ENCODE measurements around the gene ASCC2. TPM values are rescaled to one million over a fixed set of nuclear protein-coding genes. Genes with fewer than 3 reads are reported as not detected.
A peak's percentile ranks its signal among the peaks of the same experiment; 100 is the strongest.

The ASCC2 gene
- total RNA-seq, 1 donor from 2014 or later, result 58.2 TPM

GRCh38 chr22:29786031-29786430 lies 52.0 kb downstream of the ASCC2 start:
- no peak overlapping the region for H3K27ac Mint-ChIP-seq

GRCh38 chr22:29784451-29785361 lies 53.4 kb downstream of the ASCC2 start:
- Mint-ChIP-seq H3K4me3 (no peak overlapping the region), H3K27ac (no peak overlapping the region), H3K9me3 (no peaks in the 10 kb centered on the region), H3K36me3 (peaks cover 21% of the 10 kb centered on the region), H3K4me1 (peaks cover 15% of the 10 kb centered on the region), H3K27me3 (ENCODE audit: low read depth) (no peaks in the 10 kb centered on the region)
- no peak for TF ChIP-seq CTCF (IDR thresholded peaks at IDR 0.05; ENCODE audit: unreplicated experiment)
- DNase-seq (ENCODE audit: low spot score in 2 of 2, unreplicated experiment in 2 of 2), result no peak

More at GRCh38 chr22:29786031-29786430, 52.0 kb downstream of the ASCC2 start:
- Mint-ChIP-seq H3K27me3 (ENCODE audit: low read depth) (no peaks in the 10 kb centered on the region), H3K9me3 (no peaks in the 10 kb centered on the region), H3K4me1 (peaks cover 11% of the 10 kb centered on the region), H3K36me3 (peaks cover 31% of the 10 kb centered on the region), H3K4me3 (no peak overlapping the region)
- TF ChIP-seq CTCF (IDR thresholded peaks at IDR 0.05; ENCODE audit: unreplicated experiment), result no peak
- no peak for DNase-seq (ENCODE audit: low spot score in 2 of 2, unreplicated experiment in 2 of 2)

- no peaks in the 10 kb centered on the region for H3K27me3 Mint-ChIP-seq (ENCODE audit: low read depth)
- H3K27ac Mint-ChIP-seq, result no peak overlapping the region
- peaks cover 6% of the 10 kb centered on the region for H3K36me3 Mint-ChIP-seq
- no peaks in the 10 kb centered on the region for H3K9me3 Mint-ChIP-seq
- peaks cover 7% of the 10 kb centered on the region for H3K4me1 Mint-ChIP-seq
- TF ChIP-seq CTCF (IDR thresholded peaks at IDR 0.05; ENCODE audit: unreplicated experiment), result no peak
- no peak overlapping the region for H3K4me3 Mint-ChIP-seq
- DNase-seq (ENCODE audit: low spot score in 2 of 2, unreplicated experiment in 2 of 2), result no peak
Measured at GRCh38 chr22:29782061-29782845, 55.8 kb downstream of the ASCC2 start.

- no peak for TF ChIP-seq CTCF (IDR thresholded peaks at IDR 0.05; ENCODE audit: unreplicated experiment)
- Mint-ChIP-seq H3K4me1 (peaks cover 4% of the 10 kb centered on the region), H3K4me3 (no peak overlapping the region), H3K27ac (peak overlapping the region; percentile 63), H3K27me3 (ENCODE audit: low read depth) (no peaks in the 10 kb centered on the region), H3K36me3 (peaks cover under 1% of the 10 kb centered on the region), H3K9me3 (no peaks in the 10 kb centered on the region)
- DNase-seq (ENCODE audit: low spot score in 2 of 2, unreplicated experiment in 2 of 2), result no peak
Measured at GRCh38 chr22:29780748-29781676, 57.1 kb downstream of the ASCC2 start.

GRCh38 chr22:29780220-29780619 lies 57.9 kb downstream of the ASCC2 start:
- Mint-ChIP-seq H3K4me3 (no peak overlapping the region), H3K4me1 (peaks cover 4% of the 10 kb centered on the region), H3K9me3 (no peaks in the 10 kb centered on the region), H3K27ac (no peak overlapping the region), H3K36me3 (no peaks in the 10 kb centered on the region), H3K27me3 (ENCODE audit: low read depth) (no peaks in the 10 kb centered on the region)
- TF ChIP-seq CTCF (IDR thresholded peaks at IDR 0.05; ENCODE audit: unreplicated experiment), result no peak
- no peak for DNase-seq (ENCODE audit: low spot score in 2 of 2, unreplicated experiment in 2 of 2)
